HepG2 (cell line): Measurements from ENCODE around the gene PHB1. TPM values are rescaled to one million over a fixed set of nuclear protein-coding genes. Genes with fewer than 3 reads are reported as not detected.

Experiments used
- AHDC1 ChIP-seq: sonication (generic); formaldehyde crosslinking; IDR thresholded peaks from 2 replicates; pipeline ENCODE4 v1.5.1; 2020; ENCODE audit warnings: mild to moderate bottlenecking, missing genetic modification reagents, borderline replicate concordance
- ARID3A ChIP-seq: IDR thresholded peaks from 2 replicates; pipeline ENCODE4 v1.6.1; 2012; ENCODE audit warnings: low read depth, low read length, improper control_type of control experiment
- CBX5 ChIP-seq: sonication (generic); formaldehyde crosslinking; IDR thresholded peaks from 2 replicates; pipeline ENCODE4 v1.4.0; 2020; ENCODE audit warnings: missing genetic modification reagents, borderline replicate concordance
- FOSL2 ChIP-seq: sonication (generic); formaldehyde crosslinking; IDR thresholded peaks from 2 replicates; pipeline ENCODE4 v1.4.0; 2020; ENCODE audit warnings: missing genetic modification reagents
- KAT8 ChIP-seq: IDR thresholded peaks from 2 replicates; pipeline ENCODE4 v1.6.1; 2016; ENCODE audit warnings: missing genetic modification reagents, missing compliant biosample characterization
- KDM3A ChIP-seq: IDR thresholded peaks from 2 replicates; pipeline ENCODE4 v1.6.1; 2018; ENCODE audit warnings: low read depth, missing compliant biosample characterization
- NONO ChIP-seq, 2 experiments: fragments of 450-650 bp in 1 of 2; sonication (generic) in 1 of 2; formaldehyde crosslinking in 1 of 2; IDR thresholded peaks in 1 of 2; conservative IDR thresholded peaks in 1 of 2; 2 replicates each; pipeline versions ENCODE4 v1.6.1 to v1.8.0; 2017 to 2022; ENCODE audit warnings: mild to moderate bottlenecking in 1 of 2, missing genetic modification reagents in 1 of 2, moderate library complexity in 1 of 2
- RFX5 ChIP-seq: IDR thresholded peaks from 2 replicates; pipeline ENCODE4 v1.6.1; 2011; ENCODE audit warnings: low read depth, low read length, improper control_type of control experiment
- SUZ12 ChIP-seq: fragments of 150-350 bp; IDR thresholded peaks from 2 replicates; pipeline ENCODE4 v1.6.1; 2014; ENCODE audit warnings: low read depth, low read length
- ZBTB37 ChIP-seq: sonication (generic); formaldehyde crosslinking; IDR thresholded peaks from 2 replicates; pipeline ENCODE4 v1.4.0; 2020; ENCODE audit warnings: mild to moderate bottlenecking, missing genetic modification reagents
- ZNF138 ChIP-seq: sonication (generic); formaldehyde crosslinking; IDR thresholded peaks from 2 replicates; pipeline ENCODE4 v1.5.0; 2020; ENCODE audit warnings: mild to moderate bottlenecking, low read depth, missing genetic modification reagents
- ZNF276 ChIP-seq: sonication (generic); formaldehyde crosslinking; IDR thresholded peaks from 2 replicates; pipeline ENCODE4 v1.4.0; 2020; ENCODE audit warnings: mild to moderate bottlenecking, low read depth, missing genetic modification reagents
- ZNF367 ChIP-seq: sonication (generic); formaldehyde crosslinking; IDR thresholded peaks from 2 replicates; pipeline ENCODE4 v1.4.0; 2020; ENCODE audit warnings: missing genetic modification reagents, borderline replicate concordance
- ZNF788 ChIP-seq: sonication (generic); formaldehyde crosslinking; IDR thresholded peaks from 2 replicates; pipeline ENCODE4 v1.5.0; 2020; ENCODE audit warnings: mild to moderate bottlenecking, missing genetic modification reagents, borderline replicate concordance
- ZSCAN31 ChIP-seq: sonication (generic); formaldehyde crosslinking; IDR thresholded peaks from 2 replicates; pipeline ENCODE4 v1.5.0; 2020; ENCODE audit warnings: low read depth, mild to moderate bottlenecking, missing genetic modification reagents
- polyA plus RNA-seq, 8 experiments: library from polyadenylated mRNA; depleted of rRNA in 3 of 8; stranded (reverse) in 7 of 8; unstranded in 1 of 8; fragments of >200 nt; fragmentation: Illumina TruSeq in 4 of 8; extraction: Trizol in 4 of 8; gene quantifications; 2 replicates each; pipeline versions ENCODE4 v1.2.1 to v1.2.3, GENCODE V29; 2011 to 2016; ENCODE audit warnings: low read depth in 4 of 8, missing spikeins in 1 of 8, mixed read lengths in 1 of 8; ENCODE audit not compliant: insufficient read depth in 1 of 8
- total RNA-seq, 5 experiments: library from RNA; depleted of rRNA; stranded (reverse); fragments of >200 nt; fragmentation: Illumina TruSeq; extraction: Trizol; gene quantifications; 2 replicates each; pipeline ENCODE4 v1.2.3, GENCODE V29; 2016; ENCODE audit warnings: low read depth in 1 of 5

The PHB1 gene
- total and polyA plus RNA-seq, 2 of the 13 experiments (the other 11 are each of a cell fraction or from before 2014, with no cell fraction given): 515 to 688 TPM

- TF ChIP-seq ZNF276 (CRISPR knock-in tag) (no peak), CBX5 (peak; percentile 70; the same call in 1 of the 2 replicates), AHDC1 (CRISPR knock-in tag) (0 out of 2 replicates have a peak, but pooled peaks have one; percentile 36), FOSL2 (peak; percentile 47; the same call in 1 of the 2 replicates), KDM3A (peak; percentile 93), ZBTB37 (peak; percentile 50; the same call in 1 of the 2 replicates), NONO (IDR thresholded peaks at IDR 0.05) (no peak), NONO (CRISPR knock-in tag; conservative IDR thresholded peaks at IDR 0.05) (0 out of 2 replicates have a peak, but pooled peaks have one; percentile 29), ZNF788 (CRISPR knock-in tag) (peak; percentile 82; the same call in 1 of the 2 replicates), ZNF367 (no peak), ZNF138 (0 out of 2 replicates have a peak, but pooled peaks have one; percentile 80), RFX5 (0 out of 2 replicates have a peak, but pooled peaks have one; percentile 22), ZSCAN31 (CRISPR knock-in tag) (peak; percentile 73), ARID3A (0 out of 2 replicates have a peak, but pooled peaks have one; percentile 31), KAT8 (CRISPR knock-in tag) (peak; percentile 53; the same call in 1 of the 2 replicates), SUZ12 (no peak)
Observed at GRCh38 chr17:49407981-49408501, 6.6 kb downstream of the PHB1 start (continued).
